ENCODE results near the gene DIAPH2. TPM values are rescaled to one million over a fixed set of nuclear protein-coding genes. Genes with fewer than 3 reads are reported as not detected.

DIAPH2 gene
- total RNA-seq, 1 experiment from 2014 or later: 10.9 TPM

GRCh38 chrX:97504431-97504830 lies 819.8 kb downstream of the DIAPH2 start:
- Histone ChIP-seq H3K4me3 (replicated peaks in 1 of 2; ENCODE audit: low read depth in 1 of 2, low read length in 2 of 2) (no peak overlapping the region), H3K4me1 (ENCODE audit: control insufficient read depth in 1 of 2, insufficient read depth in 2 of 2, low read length in 2 of 2) (no peaks in the 10 kb centered on the region), H4K20me1 (ENCODE audit: insufficient read depth) (no peaks in the 10 kb centered on the region), H3K27me3 (ENCODE audit: insufficient read depth, low read length) (no peaks in the 10 kb centered on the region), H2AFZ (ENCODE audit: low read depth, low read length, poor library complexity, severe bottlenecking) (no peak overlapping the region), H3K79me2 (ENCODE audit: insufficient read depth, low read length) (no peaks in the 10 kb centered on the region), H3K9me3 (ENCODE audit: control insufficient read depth in 1 of 2, insufficient read depth in 1 of 2, low read depth in 1 of 2, low read length in 2 of 2) (no peaks in the 10 kb centered on the region), H3K9ac (ENCODE audit: low read length) (no peak overlapping the region), H3K36me3 (ENCODE audit: control insufficient read depth in 1 of 2, insufficient read depth in 2 of 2, low read length in 2 of 2) (no peaks in the 10 kb centered on the region), H3K27ac (ENCODE audit: low read depth, low read length) (no peak overlapping the region), H3K9me2 (ENCODE audit: insufficient read depth) (no peaks in the 10 kb centered on the region), H3K4me2 (ENCODE audit: low read length) (no peak overlapping the region)
- ATAC-seq (no peak), DNase-seq (ENCODE audit: low read depth, low spot score) (no peak)
- BruUV-seq (replicated peaks): no TSS peak
- RAD21 ChIA-PET (ENCODE audit: low non-redundant PET in 1 of 2, low total read pairs in 2 of 2, uncharacterized antibody in 2 of 2, unreplicated experiment in 2 of 2): no interaction called here
- TF ChIP-seq EGR1 (IDR thresholded peaks at IDR 0.05; ENCODE audit: low read depth) (no peak), YY1 (IDR thresholded peaks at IDR 0.05; ENCODE audit: extremely low read depth, insufficient replicate concordance, low read depth, low read length) (no peak), EZH2 (IDR thresholded peaks at IDR 0.05) (no peak), SP1 (IDR thresholded peaks at IDR 0.05; ENCODE audit: low read depth) (no peak), ZFX (IDR thresholded peaks at IDR 0.05) (no peak)
- intact Hi-C loops (cut with micrococcal nuclease): no loop called here
- POLR2A ChIA-PET: no interaction called here
- CTCF ChIA-PET: no interaction called here

- H3K36me3 ChIP-seq (ENCODE audit: control insufficient read depth in 1 of 2, insufficient read depth in 2 of 2, low read length in 2 of 2): no peaks in the 10 kb centered on the region
- no peak for ATAC-seq
- H3K9me2 ChIP-seq (ENCODE audit: insufficient read depth): no peaks in the 10 kb centered on the region
- H3K9me3 ChIP-seq (ENCODE audit: control insufficient read depth in 1 of 2, insufficient read depth in 1 of 2, low read depth in 1 of 2, low read length in 2 of 2): no peaks in the 10 kb centered on the region
- CTCF ChIA-PET: no interaction called here
- no TSS peak for BruUV-seq (replicated peaks)
- H3K4me1 ChIP-seq (ENCODE audit: control insufficient read depth in 1 of 2, insufficient read depth in 2 of 2, low read length in 2 of 2): no peaks in the 10 kb centered on the region
- no peak for DNase-seq (ENCODE audit: low read depth, low spot score)
- no peak overlapping the region for H2AFZ ChIP-seq (ENCODE audit: low read depth, low read length, poor library complexity, severe bottlenecking)
- no peaks in the 10 kb centered on the region for H4K20me1 ChIP-seq (ENCODE audit: insufficient read depth)
- no peak overlapping the region for H3K4me2 ChIP-seq (ENCODE audit: low read length)
- POLR2A ChIA-PET: no interaction called here
- RAD21 ChIA-PET (ENCODE audit: low non-redundant PET in 1 of 2, low total read pairs in 2 of 2, uncharacterized antibody in 2 of 2, unreplicated experiment in 2 of 2): no interaction called here
- no peak overlapping the region for H3K27ac ChIP-seq (ENCODE audit: low read depth, low read length)
- no peaks in the 10 kb centered on the region for H3K27me3 ChIP-seq (ENCODE audit: insufficient read depth, low read length)
- TF ChIP-seq EZH2phosphoT487 (IDR thresholded peaks at IDR 0.05; ENCODE audit: borderline replicate concordance) (no peak), TCF7L2 (IDR thresholded peaks at IDR 0.05; ENCODE audit: borderline replicate concordance, extremely low read depth, insufficient read depth, insufficient read length) (no peak), SIN3A (IDR thresholded peaks at IDR 0.05; ENCODE audit: low read depth) (no peak), POLR2AphosphoS5 (IDR thresholded peaks at IDR 0.05; ENCODE audit: low read depth, low read length) (no peak), EZH2 (IDR thresholded peaks at IDR 0.05) (no peak), CTCF (IDR thresholded peaks at IDR 0.05 in 2 of 3, conservative IDR thresholded peaks at IDR 0.05 in 1 of 3; ENCODE audit: borderline replicate concordance in 1 of 3, insufficient read depth in 1 of 3, low read depth in 2 of 3, low read length in 2 of 3) (no peak), RAD21 (IDR thresholded peaks at IDR 0.05; ENCODE audit: low read depth) (no peak)
- TF ChIP-seq, protein P1, sequence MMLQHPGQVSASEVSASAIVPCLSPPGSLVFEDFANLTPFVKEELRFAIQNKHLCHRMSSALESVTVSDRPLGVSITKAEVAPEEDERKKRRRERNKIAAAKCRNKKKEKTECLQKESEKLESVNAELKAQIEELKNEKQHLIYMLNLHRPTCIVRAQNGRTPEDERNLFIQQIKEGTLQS (IDR thresholded peaks at IDR 0.05): no peak
- H3K4me3 ChIP-seq (replicated peaks in 1 of 2; ENCODE audit: low read depth in 1 of 2, low read length in 2 of 2): no peak overlapping the region
- no peak overlapping the region for H3K9ac ChIP-seq (ENCODE audit: low read length)
- intact Hi-C loops (cut with micrococcal nuclease): no loop called here
- no peaks in the 10 kb centered on the region for H3K79me2 ChIP-seq (ENCODE audit: insufficient read depth, low read length)
Observed at GRCh38 chrX:97517763-97518162, 833.1 kb downstream of the DIAPH2 start.

All from HCT116 (cell line).